Right ventricle myocardium superior (tissue), 1 donor: ENCODE results near the gene C9orf152. TPM values are rescaled to one million over a fixed set of nuclear protein-coding genes. Genes with fewer than 3 reads are reported as not detected.
A peak's percentile ranks its signal among the peaks of the same experiment; 100 is the strongest.

ENCODE experiments used
- ATAC-seq: fragments of 200-7000 bp; cut with Tn5 transposase; one replicate; pipeline ENCODE4 v1.9.1; 2020; ENCODE audit warnings: mild to moderate bottlenecking; ENCODE audit not compliant: poor library complexity
- DNase-seq: peaks from one replicate; pipeline ENCODE4 v3.0.0-alpha.2; 2020
- intact Hi-C: fragments of 100-400 bp; cut with DNase I; formaldehyde crosslinking; loops from one replicate; pipeline ENCODE4 v1.11.2; 2022
- total RNA-seq: library from RNA; stranded (reverse); fragmentation: NEBNext Ultra II Directional; extraction: Animal tissue kit (Norgen Biotek cat#: 25700); gene quantifications from one replicate; pipeline ENCODE4 v1.2.1, GENCODE V29; 2021
- donor health status: DM: no; HTN: yes; CAD: no; lungs with severe emphysema.

The C9orf152 gene
- total RNA-seq, 1 donor from 2014 or later, result not detected

- DNase-seq (no peak), ATAC-seq (no peak)
- intact Hi-C loops, result no loop called here
Measured at GRCh38 chr9:110156416-110156815, 51.5 kb downstream of the C9orf152 start.

GRCh38 chr9:110155751-110156150, 52.2 kb downstream of the C9orf152 start:
- no peak for DNase-seq
- intact Hi-C loops, result loop anchor here (2.0 kb wide), 1 partner anchor 253 kb away; no protein-coding TSS in a partner anchor
- ATAC-seq, result peak; percentile 9

DNA sequence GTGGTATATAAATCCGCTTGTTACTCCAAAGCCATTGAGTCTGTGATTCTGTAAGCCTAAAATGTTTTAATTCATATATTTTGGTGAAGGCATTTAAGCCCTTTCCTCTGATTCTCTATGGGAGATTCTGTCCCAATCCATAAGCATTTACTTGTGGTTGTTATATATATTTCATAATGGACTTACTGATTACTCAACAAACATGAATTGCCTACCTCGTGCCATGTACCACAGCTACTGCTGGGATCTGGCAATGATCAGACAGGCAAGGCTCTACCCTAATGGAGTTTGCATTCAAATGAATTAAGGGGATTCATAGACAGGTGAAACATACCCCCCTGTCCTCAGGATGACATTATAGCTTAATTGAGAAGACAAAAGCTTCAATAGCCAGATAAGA, 54.5 kb downstream of the C9orf152 start:
- intact Hi-C loops, result loop anchor here (5.0 kb wide), 1 partner anchor 96 kb away; no protein-coding TSS in a partner anchor
- ATAC-seq, result no peak
- DNase-seq, result no peak

DNA sequence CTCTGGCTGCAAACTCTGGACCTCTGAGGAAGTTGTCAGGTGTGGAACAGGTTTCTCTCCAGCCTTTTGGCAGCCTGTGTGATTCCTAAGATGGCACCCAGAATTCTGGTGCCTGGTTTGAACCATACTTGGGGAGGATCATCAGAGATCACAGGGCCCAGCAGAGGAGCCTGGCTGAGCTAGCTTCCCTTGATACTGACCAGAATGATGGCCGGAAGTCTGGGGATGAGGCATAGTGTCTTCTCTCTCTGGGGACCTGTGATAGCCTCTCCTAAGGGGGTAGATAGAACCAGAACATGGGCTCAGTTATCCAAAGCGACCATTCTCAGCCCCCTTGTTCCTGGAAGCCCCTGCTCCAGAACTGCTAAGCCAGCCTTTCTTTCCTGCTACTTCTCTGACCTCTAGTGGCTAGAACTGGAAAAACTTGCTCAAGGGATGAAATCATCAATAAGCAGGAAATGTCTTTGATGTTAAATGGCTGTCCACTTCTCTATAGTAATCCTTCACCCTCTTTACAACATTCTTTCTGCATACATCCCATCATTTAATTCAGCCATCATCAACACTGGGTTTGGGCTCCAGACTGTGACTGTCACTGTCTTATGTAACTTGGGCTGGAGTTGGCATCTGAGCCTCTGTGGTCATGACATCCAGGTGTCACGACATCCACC, 55.1 kb downstream of the C9orf152 start:
- no peak for DNase-seq
- intact Hi-C loops, result loop anchor here (5.0 kb wide), 1 partner anchor 96 kb away; no protein-coding TSS in a partner anchor
- ATAC-seq, result peak; percentile 24

Other genes starting within 250 kb of the C9orf152 start
- 58.7 TPM for gene TXN, start 48.3 kb upstream of the C9orf152 start, total RNA-seq
- not detected for gene TXNDC8, start 129.7 kb upstream of the C9orf152 start, total RNA-seq